Measurements from ENCODE around the gene ITGA5. TPM values are rescaled to one million over a fixed set of nuclear protein-coding genes. Genes with fewer than 3 reads are reported as not detected.

The ITGA5 gene
- total and polyA plus RNA-seq, 9 of the 15 experiments (the other 6 are each of a cell fraction or from before 2014, with no cell fraction given): 9.1 to 82.1 (median 47.4) TPM

DNA sequence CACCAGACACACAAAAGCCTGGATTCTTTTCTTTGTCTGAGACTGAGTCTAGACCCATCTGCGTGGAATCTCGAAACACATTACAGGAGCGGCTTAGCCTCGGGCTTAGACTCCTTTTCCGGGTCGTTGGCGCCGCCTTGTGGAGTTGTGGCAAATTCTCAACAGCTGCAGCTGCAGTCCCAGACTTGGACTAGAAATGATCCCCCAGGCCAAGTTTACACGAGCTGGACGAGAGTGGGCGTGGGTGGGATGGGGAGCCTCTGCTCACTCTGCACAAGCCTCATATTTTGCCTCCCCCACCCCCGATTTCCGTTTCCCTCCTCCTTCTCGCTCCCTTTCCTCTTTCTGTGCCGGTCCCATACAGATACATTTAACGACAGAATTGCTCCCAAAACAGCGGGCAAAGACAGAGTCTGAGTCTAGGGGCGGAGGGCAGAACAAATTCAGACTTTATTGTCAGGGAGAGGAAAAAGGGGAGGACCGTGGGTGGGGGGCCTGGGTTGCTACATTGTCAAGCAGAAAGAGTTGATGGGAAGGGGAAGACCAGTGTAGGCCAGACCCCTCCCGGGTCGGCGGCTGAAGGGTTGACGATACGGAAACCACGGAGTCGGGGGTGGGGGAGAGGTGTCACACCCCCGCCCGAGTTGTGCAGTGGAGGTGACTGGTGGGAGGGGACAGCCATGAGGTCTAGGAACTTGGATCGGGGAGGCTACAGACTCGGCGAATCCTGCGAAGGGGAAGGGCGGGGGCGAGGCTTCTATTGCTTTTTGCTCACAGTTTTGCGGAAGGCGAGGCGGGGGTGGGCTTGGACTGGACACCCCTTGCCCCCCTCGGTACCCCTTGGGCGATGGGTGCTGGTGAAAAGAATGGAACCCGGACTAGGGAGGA is 50.1 kb downstream of the ITGA5 start (continued):
- TF ChIP-seq NCOR1 (IDR thresholded peaks at IDR 0.05) (peak; percentile 32; the same call in 1 of the 2 replicates), BRCA1 (IDR thresholded peaks at IDR 0.05) (no peak), BRCA1 (CRISPR knock-in tag; IDR thresholded peaks at IDR 0.05) (no peak), MAFK (IDR thresholded peaks at IDR 0.05; ENCODE audit: low read length) (no peak), ESRRB (CRISPR knock-in tag; IDR thresholded peaks at IDR 0.05; ENCODE audit: borderline replicate concordance) (no peak), CBX5 (IDR thresholded peaks at IDR 0.05; ENCODE audit: borderline replicate concordance, low read depth) (no peak), ETV5 (CRISPR knock-in tag; IDR thresholded peaks at IDR 0.05; ENCODE audit: low read depth) (peak; percentile 54; the same call in 1 of the 2 replicates), TOE1 (IDR thresholded peaks at IDR 0.05; ENCODE audit: borderline replicate concordance) (peak; percentile 80), TOE1 (CRISPR knock-in tag; IDR thresholded peaks at IDR 0.05; ENCODE audit: borderline replicate concordance, low read depth) (no peak), SMC3 (conservative IDR thresholded peaks at IDR 0.05; ENCODE audit: insufficient read depth, low read depth, low read length) (peak; percentile 91), SAFB2 (IDR thresholded peaks at IDR 0.05; ENCODE audit: borderline replicate concordance, low read depth, low read length, severe bottlenecking) (no peak), TRIM24 (IDR thresholded peaks at IDR 0.05) (peak in 1 of 2 experiments; percentile 5; a peak in 1 of 4 replicates)
- TF ChIP-seq, protein P1, sequence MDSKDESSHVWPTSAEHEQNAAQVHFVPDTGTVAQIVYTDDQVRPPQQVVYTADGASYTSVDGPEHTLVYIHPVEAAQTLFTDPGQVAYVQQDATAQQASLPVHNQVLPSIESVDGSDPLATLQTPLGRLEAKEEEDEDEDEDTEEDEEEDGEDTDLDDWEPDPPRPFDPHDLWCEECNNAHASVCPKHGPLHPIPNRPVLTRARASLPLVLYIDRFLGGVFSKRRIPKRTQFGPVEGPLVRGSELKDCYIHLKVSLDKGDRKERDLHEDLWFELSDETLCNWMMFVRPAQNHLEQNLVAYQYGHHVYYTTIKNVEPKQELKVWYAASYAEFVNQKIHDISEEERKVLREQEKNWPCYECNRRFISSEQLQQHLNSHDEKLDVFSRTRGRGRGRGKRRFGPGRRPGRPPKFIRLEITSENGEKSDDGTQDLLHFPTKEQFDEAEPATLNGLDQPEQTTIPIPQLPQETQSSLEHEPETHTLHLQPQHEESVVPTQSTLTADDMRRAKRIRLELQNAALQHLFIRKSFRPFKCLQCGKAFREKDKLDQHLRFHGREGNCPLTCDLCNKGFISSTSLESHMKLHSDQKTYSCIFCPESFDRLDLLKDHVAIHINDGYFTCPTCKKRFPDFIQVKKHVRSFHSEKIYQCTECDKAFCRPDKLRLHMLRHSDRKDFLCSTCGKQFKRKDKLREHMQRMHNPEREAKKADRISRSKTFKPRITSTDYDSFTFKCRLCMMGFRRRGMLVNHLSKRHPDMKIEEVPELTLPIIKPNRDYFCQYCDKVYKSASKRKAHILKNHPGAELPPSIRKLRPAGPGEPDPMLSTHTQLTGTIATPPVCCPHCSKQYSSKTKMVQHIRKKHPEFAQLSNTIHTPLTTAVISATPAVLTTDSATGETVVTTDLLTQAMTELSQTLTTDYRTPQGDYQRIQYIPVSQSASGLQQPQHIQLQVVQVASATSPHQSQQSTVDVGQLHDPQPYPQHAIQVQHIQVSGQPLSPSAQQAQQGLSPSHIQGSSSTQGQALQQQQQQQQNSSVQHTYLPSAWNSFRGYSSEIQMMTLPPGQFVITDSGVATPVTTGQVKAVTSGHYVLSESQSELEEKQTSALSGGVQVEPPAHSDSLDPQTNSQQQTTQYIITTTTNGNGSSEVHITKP (IDR thresholded peaks at IDR 0.05; ENCODE audit: partially characterized antibody): peak; percentile 99
- TF ChIP-seq, protein P2, sequence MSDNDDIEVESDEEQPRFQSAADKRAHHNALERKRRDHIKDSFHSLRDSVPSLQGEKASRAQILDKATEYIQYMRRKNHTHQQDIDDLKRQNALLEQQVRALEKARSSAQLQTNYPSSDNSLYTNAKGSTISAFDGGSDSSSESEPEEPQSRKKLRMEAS (CRISPR knock-in tag; IDR thresholded peaks at IDR 0.05): peak; percentile 61; the same call in 1 of the 2 replicates
- TF ChIP-seq, protein P3, sequence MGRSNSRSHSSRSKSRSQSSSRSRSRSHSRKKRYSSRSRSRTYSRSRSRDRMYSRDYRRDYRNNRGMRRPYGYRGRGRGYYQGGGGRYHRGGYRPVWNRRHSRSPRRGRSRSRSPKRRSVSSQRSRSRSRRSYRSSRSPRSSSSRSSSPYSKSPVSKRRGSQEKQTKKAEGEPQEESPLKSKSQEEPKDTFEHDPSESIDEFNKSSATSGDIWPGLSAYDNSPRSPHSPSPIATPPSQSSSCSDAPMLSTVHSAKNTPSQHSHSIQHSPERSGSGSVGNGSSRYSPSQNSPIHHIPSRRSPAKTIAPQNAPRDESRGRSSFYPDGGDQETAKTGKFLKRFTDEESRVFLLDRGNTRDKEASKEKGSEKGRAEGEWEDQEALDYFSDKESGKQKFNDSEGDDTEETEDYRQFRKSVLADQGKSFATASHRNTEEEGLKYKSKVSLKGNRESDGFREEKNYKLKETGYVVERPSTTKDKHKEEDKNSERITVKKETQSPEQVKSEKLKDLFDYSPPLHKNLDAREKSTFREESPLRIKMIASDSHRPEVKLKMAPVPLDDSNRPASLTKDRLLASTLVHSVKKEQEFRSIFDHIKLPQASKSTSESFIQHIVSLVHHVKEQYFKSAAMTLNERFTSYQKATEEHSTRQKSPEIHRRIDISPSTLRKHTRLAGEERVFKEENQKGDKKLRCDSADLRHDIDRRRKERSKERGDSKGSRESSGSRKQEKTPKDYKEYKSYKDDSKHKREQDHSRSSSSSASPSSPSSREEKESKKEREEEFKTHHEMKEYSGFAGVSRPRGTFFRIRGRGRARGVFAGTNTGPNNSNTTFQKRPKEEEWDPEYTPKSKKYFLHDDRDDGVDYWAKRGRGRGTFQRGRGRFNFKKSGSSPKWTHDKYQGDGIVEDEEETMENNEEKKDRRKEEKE (IDR thresholded peaks at IDR 0.05; ENCODE audit: borderline replicate concordance in 1 of 2, control insufficient read depth in 1 of 2, low read depth in 2 of 2, low read length in 1 of 2): peak; percentile 2 to 86; a peak in 3 of 4 replicates
- TF ChIP-seq, protein P4, sequence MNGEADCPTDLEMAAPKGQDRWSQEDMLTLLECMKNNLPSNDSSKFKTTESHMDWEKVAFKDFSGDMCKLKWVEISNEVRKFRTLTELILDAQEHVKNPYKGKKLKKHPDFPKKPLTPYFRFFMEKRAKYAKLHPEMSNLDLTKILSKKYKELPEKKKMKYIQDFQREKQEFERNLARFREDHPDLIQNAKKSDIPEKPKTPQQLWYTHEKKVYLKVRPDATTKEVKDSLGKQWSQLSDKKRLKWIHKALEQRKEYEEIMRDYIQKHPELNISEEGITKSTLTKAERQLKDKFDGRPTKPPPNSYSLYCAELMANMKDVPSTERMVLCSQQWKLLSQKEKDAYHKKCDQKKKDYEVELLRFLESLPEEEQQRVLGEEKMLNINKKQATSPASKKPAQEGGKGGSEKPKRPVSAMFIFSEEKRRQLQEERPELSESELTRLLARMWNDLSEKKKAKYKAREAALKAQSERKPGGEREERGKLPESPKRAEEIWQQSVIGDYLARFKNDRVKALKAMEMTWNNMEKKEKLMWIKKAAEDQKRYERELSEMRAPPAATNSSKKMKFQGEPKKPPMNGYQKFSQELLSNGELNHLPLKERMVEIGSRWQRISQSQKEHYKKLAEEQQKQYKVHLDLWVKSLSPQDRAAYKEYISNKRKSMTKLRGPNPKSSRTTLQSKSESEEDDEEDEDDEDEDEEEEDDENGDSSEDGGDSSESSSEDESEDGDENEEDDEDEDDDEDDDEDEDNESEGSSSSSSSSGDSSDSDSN (IDR thresholded peaks at IDR 0.05; ENCODE audit: borderline replicate concordance in 1 of 2, low read depth in 2 of 2, low read length in 2 of 2): 0 out of 4 replicates have a peak, but pooled peaks of 1 of the 2 experiments have one; percentile 8
